Right lobe of liver (tissue), 4 donors: ENCODE data around the gene ITSN1.

Experiments
- CTCF ChIP-seq, 4 donors: fragments of 200-600 bp in 3 of 4; fragments of 450-650 bp in 1 of 4; IDR thresholded peaks; one replicate each; pipeline versions ENCODE4 v1.5.1 to v1.8.0; 2016 to 2022; ENCODE audit warnings: antibody characterized with exemption in 4 of 4, mild to moderate bottlenecking in 2 of 4
- POLR2A ChIP-seq: fragments of 450-650 bp; IDR thresholded peaks from one replicate; pipeline ENCODE4 v1.6.1; 2017; ENCODE audit warnings: antibody characterized with exemption, mild to moderate bottlenecking
- donor health status: DM: no; HTN: no; CAD: no.
- donor health status: DM: no; HTN: no; CAD: no.
- donor health status: DM: no; HTN: yes; CAD: no.

DNA sequence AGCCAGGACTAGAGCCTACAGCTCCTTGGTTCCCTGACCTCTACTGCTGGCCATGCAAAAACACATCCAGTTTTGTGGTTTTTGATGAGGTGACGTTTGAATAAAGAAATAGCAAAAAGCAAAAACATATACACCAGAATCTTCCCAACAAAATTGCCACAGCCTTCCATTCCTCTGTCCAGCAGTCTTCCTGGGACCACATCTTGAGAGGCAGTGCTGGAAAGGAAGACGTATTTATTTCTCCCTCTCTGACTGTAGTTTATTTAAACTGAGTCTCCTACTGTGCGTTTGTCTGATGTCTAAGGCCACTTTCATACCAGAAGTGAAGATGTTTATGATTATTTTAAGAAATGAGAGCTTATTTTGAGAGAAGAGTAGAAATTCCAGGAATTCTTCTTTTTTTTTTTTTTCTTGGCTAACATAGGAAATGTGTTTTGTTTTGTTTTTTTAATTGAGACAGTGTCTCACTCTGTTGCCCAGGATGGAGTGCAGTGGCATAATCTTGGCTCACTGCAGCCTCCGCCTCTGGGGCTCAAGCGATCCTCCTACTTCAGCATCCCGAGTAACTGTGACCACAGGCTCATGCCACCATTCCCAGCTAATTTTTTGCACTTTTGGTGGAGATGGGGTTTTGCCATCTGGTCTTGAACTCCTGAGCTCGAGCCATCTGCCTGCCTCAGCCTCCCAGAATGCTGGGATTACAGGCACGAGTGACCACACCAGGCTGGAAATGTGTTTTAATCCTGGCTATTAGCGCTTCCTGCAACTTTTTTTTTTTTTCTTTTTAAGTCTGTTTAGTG lies 118.5 kb downstream of the ITSN1 start:
- no peak for TF ChIP-seq CTCF (IDR thresholded peaks at IDR 0.05)
- no peak for TF ChIP-seq POLR2A
